Memory B cell (primary cell): ENCODE measurements around the gene SEPTIN14.
"Not testable (repeated sequence)": the region's sequence is repeated elsewhere in the genome, so short reads cannot be mapped to it uniquely, and the experiment has no call there.

Source experiments
- ATAC-seq: fragments of 150-1000 bp; cut with Tn5 transposase; 2 replicates; pipeline ENCODE4 v1.10.0; 2021; ENCODE audit warnings: low read depth, mild to moderate bottlenecking, moderate library complexity
- DNase-seq, 2 donors: peaks; one replicate each; pipeline ENCODE4 v3.0.0; 2022; ENCODE audit warnings: low spot score in 2 of 2
- H3K27ac Mint-ChIP-seq: one replicate; pipeline ENCODE4 v1.8.0; 2022; ENCODE audit warnings: mild to moderate bottlenecking, moderate library complexity, mixed read lengths
- H3K27me3 Mint-ChIP-seq: one replicate; pipeline ENCODE4 v1.8.0; 2022; ENCODE audit warnings: mixed read lengths
- H3K36me3 Mint-ChIP-seq: one replicate; pipeline ENCODE4 v1.8.0; 2022; ENCODE audit warnings: mild to moderate bottlenecking, mixed read lengths
- H3K4me1 Mint-ChIP-seq: one replicate; pipeline ENCODE4 v1.8.0; 2022; ENCODE audit warnings: mixed read lengths
- H3K4me3 Mint-ChIP-seq: one replicate; pipeline ENCODE4 v1.8.0; 2022; ENCODE audit warnings: mild to moderate bottlenecking, moderate library complexity, mixed read lengths
- H3K9me3 Mint-ChIP-seq: one replicate; pipeline ENCODE4 v1.8.0; 2022; ENCODE audit warnings: mixed read lengths

The SEPTIN14 gene

GRCh38 chr7:55862652-55863051 is at the start of gene SEPTIN14:
Gene SEPTIN14, minus strand, starts transcription at chr7:55862752. Its CDS starts 756 bp downstream, at chr7:55861996.
- H3K27me3 Mint-ChIP-seq, ATAC-seq, H3K27ac Mint-ChIP-seq, H3K36me3 Mint-ChIP-seq, H3K4me1 Mint-ChIP-seq, H3K4me3 Mint-ChIP-seq, H3K9me3 Mint-ChIP-seq, DNase-seq: not testable (repeated sequence)

- Mint-ChIP-seq H3K4me1 (peaks cover 8% of the 10 kb centered on the region), H3K4me3 (no peak overlapping the region), H3K27me3 (no peaks in the 10 kb centered on the region), H3K9me3 (peaks cover 6% of the 10 kb centered on the region), H3K27ac (peak overlapping the region; percentile 0), H3K36me3 (peaks cover 14% of the 10 kb centered on the region)
- ATAC-seq, result peak; percentile 88
- no peak for DNase-seq
Observed at GRCh38 chr7:55903985-55904759, 41.6 kb upstream of the SEPTIN14 start.

GRCh38 chr7:55901059-55901458 is 38.5 kb upstream of the SEPTIN14 start:
- ATAC-seq, H3K4me1 Mint-ChIP-seq, H3K9me3 Mint-ChIP-seq, H3K4me3 Mint-ChIP-seq, H3K36me3 Mint-ChIP-seq, H3K27ac Mint-ChIP-seq, H3K27me3 Mint-ChIP-seq, DNase-seq: not testable (repeated sequence)

- Mint-ChIP-seq H3K4me1 (no peaks in the 10 kb centered on the region), H3K36me3 (peaks cover 8% of the 10 kb centered on the region), H3K4me3 (no peak overlapping the region), H3K9me3 (peaks cover 6% of the 10 kb centered on the region), H3K27me3 (no peaks in the 10 kb centered on the region), H3K27ac (no peak overlapping the region)
- DNase-seq, result no peak
- ATAC-seq, result no peak
Observed at GRCh38 chr7:55898287-55898686, 35.7 kb upstream of the SEPTIN14 start.

GRCh38 chr7:55895021-55895420 is 32.5 kb upstream of the SEPTIN14 start:
- Mint-ChIP-seq H3K27ac (no peak overlapping the region), H3K36me3 (peaks cover 4% of the 10 kb centered on the region), H3K27me3 (no peaks in the 10 kb centered on the region), H3K4me3 (no peak overlapping the region), H3K4me1 (no peaks in the 10 kb centered on the region), H3K9me3 (no peaks in the 10 kb centered on the region)
- ATAC-seq (no peak), DNase-seq (no peak)

- no peak overlapping the region for H3K4me3 Mint-ChIP-seq
- peaks cover 2% of the 10 kb centered on the region for H3K36me3 Mint-ChIP-seq
- H3K27me3 Mint-ChIP-seq, result no peaks in the 10 kb centered on the region
- no peak for ATAC-seq
- no peak overlapping the region for H3K27ac Mint-ChIP-seq
- no peak for DNase-seq
- H3K4me1 Mint-ChIP-seq, result no peaks in the 10 kb centered on the region
- H3K9me3 Mint-ChIP-seq, result no peaks in the 10 kb centered on the region
Observed at GRCh38 chr7:55893940-55894339, 31.4 kb upstream of the SEPTIN14 start.

GRCh38 chr7:55888378-55888777 is 25.8 kb upstream of the SEPTIN14 start:
- not testable (repeated sequence) for ATAC-seq, H3K36me3 Mint-ChIP-seq, H3K4me1 Mint-ChIP-seq, DNase-seq, H3K27me3 Mint-ChIP-seq, H3K9me3 Mint-ChIP-seq
- H3K4me3 Mint-ChIP-seq, result peak overlapping the region; percentile 82
- H3K27ac Mint-ChIP-seq, result peak overlapping the region; percentile 75

- Mint-ChIP-seq H3K4me1 (no peaks in the 10 kb centered on the region), H3K27me3 (peaks cover 6% of the 10 kb centered on the region), H3K4me3 (peak overlapping the region; percentile 82), H3K27ac (peak overlapping the region; percentile 75), H3K36me3 (no peaks in the 10 kb centered on the region), H3K9me3 (no peaks in the 10 kb centered on the region)
- DNase-seq (no peak), ATAC-seq (no peak)
Observed at GRCh38 chr7:55887821-55888247, 25.3 kb upstream of the SEPTIN14 start.

- no peak for DNase-seq
- no peak for ATAC-seq
- Mint-ChIP-seq H3K36me3 (no peaks in the 10 kb centered on the region), H3K27me3 (peaks cover 6% of the 10 kb centered on the region), H3K9me3 (no peaks in the 10 kb centered on the region), H3K4me1 (no peaks in the 10 kb centered on the region), H3K4me3 (no peak overlapping the region), H3K27ac (no peak overlapping the region)
Observed at GRCh38 chr7:55884321-55884720, 21.8 kb upstream of the SEPTIN14 start.

GRCh38 chr7:55878691-55879090 is 16.1 kb upstream of the SEPTIN14 start:
- Mint-ChIP-seq H3K36me3 (no peaks in the 10 kb centered on the region), H3K9me3 (no peaks in the 10 kb centered on the region), H3K4me1 (no peaks in the 10 kb centered on the region), H3K4me3 (no peak overlapping the region), H3K27me3 (peaks cover 3% of the 10 kb centered on the region), H3K27ac (no peak overlapping the region)
- DNase-seq, result no peak
- no peak for ATAC-seq

- Mint-ChIP-seq H3K36me3 (no peaks in the 10 kb centered on the region), H3K4me3 (no peak overlapping the region), H3K4me1 (no peaks in the 10 kb centered on the region), H3K9me3 (no peaks in the 10 kb centered on the region), H3K27ac (no peak overlapping the region), H3K27me3 (no peaks in the 10 kb centered on the region)
- DNase-seq (no peak), ATAC-seq (no peak)
Observed at GRCh38 chr7:55877308-55877707, 14.8 kb upstream of the SEPTIN14 start.

- no peaks in the 10 kb centered on the region for H3K27me3 Mint-ChIP-seq
- ATAC-seq, result no peak
- no peak overlapping the region for H3K4me3 Mint-ChIP-seq
- no peaks in the 10 kb centered on the region for H3K9me3 Mint-ChIP-seq
- no peak for DNase-seq
- no peaks in the 10 kb centered on the region for H3K36me3 Mint-ChIP-seq
- H3K27ac Mint-ChIP-seq, result no peak overlapping the region
- H3K4me1 Mint-ChIP-seq, result no peaks in the 10 kb centered on the region
Observed at GRCh38 chr7:55873765-55874164, 11.2 kb upstream of the SEPTIN14 start.

GRCh38 chr7:55871932-55872485 is 9.5 kb upstream of the SEPTIN14 start:
- ATAC-seq, result no peak

GRCh38 chr7:55868989-55869388 is 6.4 kb upstream of the SEPTIN14 start:
- H3K9me3 Mint-ChIP-seq, H3K27ac Mint-ChIP-seq, H3K4me3 Mint-ChIP-seq, ATAC-seq, H3K36me3 Mint-ChIP-seq, DNase-seq, H3K4me1 Mint-ChIP-seq, H3K27me3 Mint-ChIP-seq: not testable (repeated sequence)

More at GRCh38 chr7:55871932-55872485, 9.5 kb upstream of the SEPTIN14 start:
- no peak for DNase-seq
- Mint-ChIP-seq H3K27ac (no peak overlapping the region), H3K27me3 (peaks cover 4% of the 10 kb centered on the region), H3K36me3 (no peaks in the 10 kb centered on the region), H3K4me3 (no peak overlapping the region), H3K4me1 (no peaks in the 10 kb centered on the region), H3K9me3 (no peaks in the 10 kb centered on the region)

- not testable (repeated sequence) for H3K4me3 Mint-ChIP-seq, DNase-seq, H3K9me3 Mint-ChIP-seq, H3K27me3 Mint-ChIP-seq, H3K4me1 Mint-ChIP-seq, H3K27ac Mint-ChIP-seq, H3K36me3 Mint-ChIP-seq, ATAC-seq
Observed at GRCh38 chr7:55845164-55845563, 17.4 kb downstream of the SEPTIN14 start.
